Dermis microvascular lymphatic vessel endothelial cell (primary cell): ENCODE results near the gene CFAP126. TPM values are rescaled to one million over a fixed set of nuclear protein-coding genes. Genes with fewer than 3 reads are reported as not detected.
"Not testable (repeated sequence)": the region's sequence is repeated elsewhere in the genome, so short reads cannot be mapped to it uniquely, and the experiment has no call there.

ENCODE experiments used
- DNase-seq, 2 donors: peaks; one replicate each; pipeline versions ENCODE4 v3.0.0 to v3.0.0-alpha.2; 2010; ENCODE audit warnings: low read depth in 2 of 2
- total RNA-seq: library from RNA; depleted of rRNA; stranded (reverse); fragments of >200 nt; gene quantifications from 2 replicates; pipeline ENCODE4 v1.2.1, GENCODE V29; 2014

CFAP126 gene, protein sequence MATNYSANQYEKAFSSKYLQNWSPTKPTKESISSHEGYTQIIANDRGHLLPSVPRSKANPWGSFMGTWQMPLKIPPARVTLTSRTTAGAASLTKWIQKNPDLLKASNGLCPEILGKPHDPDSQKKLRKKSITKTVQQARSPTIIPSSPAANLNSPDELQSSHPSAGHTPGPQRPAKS
- not detected in 2 replicates for total RNA-seq

DNA sequence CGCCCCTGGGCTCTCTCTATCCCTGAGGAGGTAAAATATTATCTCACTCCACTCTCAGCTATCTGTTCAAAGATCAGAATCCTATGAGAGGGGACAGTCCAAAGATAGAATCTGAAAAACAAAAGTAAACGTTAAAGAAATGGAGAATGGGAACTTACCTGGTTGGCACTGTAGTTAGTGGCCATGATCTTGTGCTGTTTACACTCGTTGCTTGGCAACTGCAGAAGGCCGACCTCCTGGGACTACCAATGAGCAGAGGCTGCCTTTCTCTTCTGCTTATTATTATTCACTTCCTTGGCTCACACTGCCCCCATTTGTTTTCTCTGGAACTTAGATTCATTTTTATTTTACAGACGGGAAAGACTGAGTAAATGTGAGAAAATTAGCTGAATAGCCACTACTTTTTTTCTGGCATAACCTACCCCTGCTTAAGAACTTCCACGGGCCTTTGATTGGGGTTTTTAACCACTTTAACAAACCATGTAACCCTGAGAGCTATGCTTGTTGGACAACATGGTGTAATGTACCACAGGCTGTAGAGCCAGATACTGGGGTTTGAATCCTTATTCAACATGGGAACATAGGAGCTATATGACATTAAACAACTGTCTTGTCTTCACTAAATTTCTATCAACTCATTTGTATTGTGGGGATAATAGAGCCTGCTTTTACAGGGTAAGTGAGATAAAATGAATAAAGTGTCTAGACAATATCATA is at the start of gene CFAP126:
Gene CFAP126 (minus strand): TSS at position 193 of the 717 bp plus-strand sequence. CDS start 8 bp downstream, at position 185.
- peak; percentile 89 to 90 for DNase-seq

DNA sequence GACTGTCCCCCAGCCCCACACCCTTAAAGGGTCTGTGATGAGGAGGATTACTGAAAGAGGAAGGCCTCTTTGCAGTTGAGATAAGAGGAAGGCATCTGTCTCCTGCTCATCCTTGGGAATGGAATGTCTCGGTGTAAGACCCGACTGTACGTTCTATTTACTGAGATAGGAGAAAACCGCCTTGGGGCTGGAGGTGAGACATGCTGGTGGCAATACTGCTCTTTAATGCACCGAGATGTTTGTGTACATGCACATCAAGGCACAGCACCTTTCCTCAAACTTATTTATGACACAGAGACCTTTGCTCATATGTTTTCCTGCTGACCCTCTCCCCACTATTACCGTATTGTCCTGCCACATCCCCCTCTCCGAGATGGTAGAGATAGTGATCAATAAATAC is 45.4 kb upstream of the CFAP126 start:
- DNase-seq: not testable (repeated sequence)

DNA sequence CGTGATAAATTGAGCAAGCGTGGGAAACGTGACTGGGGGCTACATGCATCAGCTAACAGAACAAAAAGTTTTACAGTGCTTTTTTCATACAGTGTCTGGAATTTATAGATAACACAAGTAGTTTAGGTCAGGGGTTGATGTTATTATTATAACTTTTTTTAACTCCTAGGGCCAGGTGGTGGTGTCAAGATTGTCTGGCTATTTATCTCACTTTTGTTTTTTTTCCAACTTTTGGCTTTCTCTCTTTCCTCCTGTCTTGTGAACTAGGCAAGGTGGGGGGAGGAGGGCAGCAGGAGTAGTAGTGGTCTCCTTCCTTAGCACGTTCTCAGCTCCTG is 42.9 kb upstream of the CFAP126 start:
- not testable (repeated sequence) for DNase-seq

DNA sequence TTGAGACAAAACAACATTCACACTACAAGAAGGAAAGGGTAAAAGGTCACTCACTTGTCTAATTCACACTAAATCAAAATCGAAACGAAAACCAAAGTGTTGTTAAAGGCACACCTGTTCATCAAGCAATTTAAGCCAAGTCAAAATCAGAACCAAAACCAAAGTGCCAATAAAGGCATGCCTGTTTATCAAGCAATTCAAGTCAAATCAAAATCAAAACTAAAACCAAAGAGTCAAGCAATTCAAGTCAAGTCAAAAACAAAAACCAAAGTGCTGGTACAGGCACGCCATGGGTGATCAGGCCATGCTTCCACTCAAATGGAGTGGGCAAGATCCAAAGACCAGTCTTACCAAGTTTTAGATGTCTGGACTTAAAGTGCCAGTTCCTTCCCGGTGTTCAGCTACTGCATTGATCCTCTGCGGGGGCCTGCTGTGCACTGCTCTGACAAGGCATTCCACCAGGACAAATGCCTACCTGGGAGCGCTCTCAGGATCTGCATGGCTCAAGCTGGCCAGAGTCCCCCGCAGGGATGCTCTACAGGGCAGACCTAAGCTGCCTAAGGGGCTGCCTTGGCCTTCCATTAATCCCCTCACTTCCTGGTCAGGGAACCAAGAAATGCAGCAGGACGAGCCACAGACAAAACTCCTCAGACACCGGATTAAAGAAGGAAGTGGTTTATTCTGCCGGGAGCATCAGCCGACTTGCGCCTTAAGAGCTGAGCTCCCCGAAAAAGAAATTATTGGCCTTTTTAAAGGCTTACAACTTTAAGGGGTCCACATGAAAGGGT is 42.4 kb upstream of the CFAP126 start:
- not testable (repeated sequence) for DNase-seq

DNA sequence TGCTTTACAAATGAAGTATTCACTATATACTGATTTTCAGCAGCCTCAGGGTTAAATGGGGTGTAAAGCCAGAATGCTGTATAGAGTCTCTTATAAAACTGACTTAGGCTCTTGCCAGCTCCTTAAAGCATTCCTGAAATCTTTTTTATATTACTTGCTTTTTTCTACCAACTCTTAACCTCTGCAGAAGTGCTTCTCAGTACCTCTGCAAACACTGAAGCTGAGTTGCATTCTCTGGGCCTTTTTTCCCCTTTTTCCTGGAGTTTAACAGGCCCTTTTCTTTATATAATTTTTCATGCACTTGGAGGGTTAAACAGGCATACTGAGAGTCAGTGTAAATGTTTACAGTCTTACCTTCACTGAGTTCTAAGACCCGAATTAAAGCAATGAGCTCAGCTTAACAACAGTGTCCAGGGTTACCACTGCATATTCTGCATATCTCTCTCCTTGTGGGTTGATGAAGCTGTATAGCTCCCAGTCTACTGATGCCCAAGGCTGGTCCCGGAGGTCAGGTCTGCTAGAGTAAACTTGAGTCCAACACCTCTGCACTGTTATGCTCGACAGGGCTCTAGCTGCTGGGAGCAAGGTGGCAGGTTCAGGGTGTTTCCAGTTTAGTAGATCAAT is 40.9 kb upstream of the CFAP126 start:
- no peak for DNase-seq

DNA sequence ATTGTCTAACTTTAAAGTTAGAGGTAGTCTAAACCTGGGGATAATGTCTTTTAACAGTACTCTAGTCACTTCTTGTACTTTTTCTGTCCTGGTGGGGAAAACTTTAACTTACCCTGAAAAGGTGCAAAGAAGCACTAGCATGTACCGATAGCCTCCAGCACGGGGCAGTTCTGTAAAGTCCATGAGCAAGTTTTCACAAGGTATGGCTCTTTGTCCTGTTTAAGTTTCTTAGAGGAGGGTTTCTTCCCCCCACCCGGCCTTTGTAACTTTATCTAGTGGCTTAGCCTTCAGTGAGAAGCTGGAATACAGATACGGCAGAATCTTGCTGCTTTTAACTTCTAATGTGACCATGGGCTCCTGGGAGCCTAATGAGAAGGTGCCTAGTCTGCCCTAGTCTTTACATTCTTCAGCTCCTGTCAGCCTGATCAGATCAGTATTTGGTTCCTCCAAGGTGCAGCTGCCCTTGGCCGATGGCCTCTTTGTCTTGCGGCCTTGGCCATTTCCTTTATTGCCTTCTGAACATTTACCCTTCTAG is 39.8 kb upstream of the CFAP126 start:
- DNase-seq: no peak

DNA sequence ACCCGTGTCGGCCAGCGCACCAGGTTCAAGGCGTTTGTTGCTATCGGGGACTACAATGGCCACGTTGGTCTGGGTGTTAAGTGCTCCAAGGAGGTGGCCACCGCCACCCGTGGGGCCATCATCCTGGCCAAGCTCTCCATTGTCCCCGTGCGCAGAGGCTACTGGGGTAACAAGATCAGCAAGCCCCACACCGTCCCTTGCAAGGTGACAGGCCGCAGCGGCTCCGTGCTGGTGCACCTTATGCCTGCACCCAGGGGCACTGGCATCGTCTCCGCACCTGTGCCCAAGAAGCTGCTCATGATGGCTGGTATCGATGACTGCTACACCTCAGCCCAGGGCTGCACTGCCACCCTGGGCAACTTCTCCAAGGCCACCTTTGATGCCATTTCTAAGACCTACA is 38.9 kb upstream of the CFAP126 start:
- DNase-seq: not testable (repeated sequence)

DNA sequence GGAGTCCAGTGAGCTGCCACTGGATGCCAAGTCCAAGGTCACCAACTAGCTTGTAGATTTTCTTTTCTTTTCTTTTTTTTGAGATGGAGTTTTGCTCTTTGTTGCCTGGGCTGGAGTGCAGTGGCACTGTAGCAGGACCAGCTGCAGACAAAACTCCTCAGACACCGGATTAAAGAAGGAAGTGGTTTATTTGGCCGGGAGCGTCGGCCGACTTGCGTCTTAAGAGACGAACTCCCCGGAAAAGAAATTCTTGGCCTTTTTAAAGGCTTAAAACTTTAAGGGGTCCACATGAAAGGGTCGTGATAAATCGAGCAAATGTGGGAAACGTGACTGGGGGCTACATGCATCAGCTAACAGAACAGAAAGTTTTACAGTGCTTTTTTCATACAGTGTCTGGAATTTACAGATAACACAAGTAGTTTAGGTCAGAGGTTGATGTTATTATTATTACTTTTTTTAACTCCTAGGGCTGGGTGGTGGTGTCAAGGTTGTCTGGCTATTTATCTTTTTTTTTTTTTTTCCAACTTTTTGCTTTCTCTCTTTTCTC is 36.4 kb upstream of the CFAP126 start:
- DNase-seq: no peak

DNA sequence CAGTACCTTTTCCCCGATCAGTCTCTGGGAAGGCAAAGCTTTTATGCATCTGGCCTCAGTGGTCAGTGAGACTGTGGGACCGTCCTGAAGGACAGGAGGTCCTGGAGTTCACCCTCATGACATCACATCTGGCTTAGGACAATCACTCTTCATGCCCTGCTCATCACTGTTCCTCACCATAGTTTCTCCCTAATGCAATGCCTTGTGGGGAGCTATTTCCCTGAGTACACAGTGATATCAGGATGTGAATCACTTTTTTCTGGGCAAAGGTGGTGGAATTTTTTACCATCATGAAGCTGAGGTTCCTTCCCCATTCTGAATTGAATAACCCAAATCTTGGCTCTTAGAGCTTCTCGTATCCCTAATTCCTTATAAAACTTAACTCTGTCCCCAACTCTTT is 34.8 kb upstream of the CFAP126 start:
- no peak for DNase-seq

DNA sequence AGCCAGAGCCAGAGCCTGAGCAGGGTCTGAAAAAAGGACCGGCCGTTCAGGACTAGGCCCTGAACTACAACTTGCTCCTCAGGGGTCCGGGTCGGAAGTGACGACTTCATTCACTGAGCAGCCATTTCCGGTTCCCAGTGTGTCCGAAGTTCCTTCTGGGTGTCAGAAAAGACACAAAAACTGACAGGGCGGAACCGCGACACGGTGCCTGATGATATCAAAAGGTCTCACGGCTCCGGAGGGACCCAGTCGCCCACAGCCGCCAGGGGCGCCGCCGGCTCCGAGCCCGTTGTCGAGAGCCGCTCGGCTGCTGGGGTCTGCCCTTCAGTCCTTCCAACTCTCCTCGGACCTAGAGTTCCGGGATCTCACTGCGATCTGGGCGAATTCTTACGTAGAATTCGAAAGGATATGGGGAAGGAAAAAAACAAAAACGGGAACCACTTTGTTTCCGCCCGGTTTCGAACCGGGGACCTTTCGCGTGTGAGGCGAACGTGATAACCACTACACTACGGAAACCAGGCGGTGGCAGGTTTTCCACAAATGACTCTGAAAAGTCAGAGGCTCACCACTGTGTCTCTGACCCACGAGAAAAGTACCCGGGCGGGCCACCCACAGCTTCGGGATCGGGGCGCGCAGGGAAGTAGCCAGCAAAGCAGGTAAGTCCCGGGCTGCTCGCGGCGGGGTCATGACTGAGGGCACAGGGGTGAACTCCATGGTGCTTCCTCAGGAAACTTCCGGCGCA is 31.8 kb upstream of the CFAP126 start:
- peak; percentile 76 to 88 for DNase-seq

DNA sequence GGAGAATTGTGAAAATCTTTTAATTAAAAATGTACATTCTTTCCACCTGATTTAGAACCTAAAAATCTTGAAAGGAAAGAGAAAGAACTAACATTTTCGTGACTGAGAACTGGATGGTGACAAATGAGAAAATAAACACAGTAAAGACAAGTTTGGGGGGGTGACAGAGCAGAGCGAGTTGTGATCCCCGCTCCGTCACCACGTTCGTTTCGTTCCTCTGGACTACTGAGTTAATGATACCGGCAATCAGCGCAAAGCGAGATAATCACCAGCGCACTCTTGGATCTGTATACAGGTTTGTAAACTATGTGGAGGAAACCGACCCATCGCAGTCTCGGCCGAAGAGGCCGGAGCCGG is 31.2 kb upstream of the CFAP126 start:
- DNase-seq: no peak

DNA sequence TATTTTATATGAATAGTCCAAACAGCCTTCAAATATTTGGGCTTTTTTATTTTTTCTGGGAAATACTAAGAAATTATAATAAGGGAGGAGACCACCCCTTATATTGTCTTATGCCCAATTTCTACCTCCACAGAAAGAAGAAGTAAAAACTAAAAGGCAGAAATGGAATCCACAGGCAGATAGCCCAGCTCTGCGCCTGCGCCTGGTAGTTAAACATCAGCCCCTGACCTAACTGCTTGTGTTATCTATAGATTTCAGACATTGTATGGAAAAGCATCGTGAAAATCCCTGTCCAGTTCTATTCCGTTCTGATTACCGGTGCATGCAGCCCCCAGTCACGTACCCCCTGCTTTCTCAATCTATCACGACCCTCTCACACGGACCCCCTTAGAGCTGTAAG is 29.4 kb upstream of the CFAP126 start:
- DNase-seq: not testable (repeated sequence)

DNA sequence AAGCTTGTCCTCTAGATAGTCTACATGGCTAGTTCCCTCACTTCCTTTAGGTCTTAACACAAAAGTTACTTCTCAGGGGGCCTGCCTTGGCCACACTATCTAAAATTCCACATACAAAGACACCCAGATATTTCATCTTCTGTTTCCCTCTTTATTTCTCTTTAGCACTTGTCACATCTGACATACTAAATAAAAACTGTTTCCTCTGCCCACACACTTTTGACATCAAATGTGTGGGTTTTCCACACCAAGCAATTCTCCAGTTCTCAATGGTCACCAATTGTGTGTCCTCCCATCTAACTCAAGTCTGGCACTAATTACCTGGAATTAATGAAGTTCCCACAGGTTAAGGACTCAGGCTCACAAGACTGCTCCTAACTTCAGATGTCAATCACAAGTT is 25.5 kb upstream of the CFAP126 start:
- DNase-seq: no peak

DNA sequence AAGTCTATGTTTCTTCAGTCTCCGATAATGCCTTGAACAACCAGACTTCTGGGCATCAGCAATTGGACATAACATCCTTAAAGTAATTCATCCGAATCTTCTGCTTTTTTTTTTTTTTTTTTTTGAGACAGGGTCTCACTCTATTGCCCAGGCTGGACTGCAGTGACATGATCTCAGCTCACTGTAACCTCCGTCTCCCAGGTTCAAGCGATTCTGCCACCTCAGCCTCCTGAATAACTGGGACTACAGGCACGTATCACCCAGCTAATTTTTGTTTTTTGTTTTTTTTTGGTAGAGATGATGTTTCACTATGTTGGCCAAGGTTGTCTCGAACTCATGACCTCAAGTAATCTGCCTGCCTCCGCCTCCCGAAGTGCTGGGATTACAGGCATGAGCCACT is 23.9 kb upstream of the CFAP126 start:
- DNase-seq: no peak

DNA sequence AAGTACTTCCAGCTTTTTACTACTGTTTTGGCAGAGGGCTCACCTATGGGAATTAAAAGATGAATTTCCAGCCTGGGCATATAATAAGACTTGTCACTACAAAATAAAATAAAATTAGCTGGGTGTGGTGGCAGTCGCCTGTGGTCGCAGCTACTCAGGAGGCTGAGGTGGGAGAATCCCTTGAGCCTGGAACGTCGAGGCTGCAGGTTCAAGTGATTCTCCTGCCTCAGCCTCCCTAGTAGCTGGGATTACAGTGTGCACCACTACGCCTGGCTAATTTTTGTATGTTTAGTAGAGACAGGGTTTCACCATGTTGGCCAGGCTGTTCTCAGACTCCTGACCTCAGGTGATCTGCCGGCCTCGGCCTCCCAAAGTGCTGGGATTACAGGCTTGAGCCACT is 23.5 kb upstream of the CFAP126 start:
- DNase-seq: not testable (repeated sequence)

DNA sequence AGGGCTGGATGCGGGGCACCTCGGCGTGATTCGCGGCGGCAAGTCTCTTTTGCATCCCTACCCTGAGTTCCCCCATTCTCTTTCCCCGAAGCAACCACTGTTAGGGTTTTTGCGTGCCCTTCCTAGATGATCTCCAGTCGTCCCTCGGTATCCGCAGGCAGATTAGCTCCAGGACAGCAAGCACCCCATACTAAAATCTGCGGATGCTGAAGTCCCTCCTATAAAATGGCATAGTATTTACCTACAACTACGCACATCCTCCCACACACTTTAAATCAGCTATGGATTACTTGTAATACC is 22.8 kb upstream of the CFAP126 start:
- DNase-seq: no peak

DNA sequence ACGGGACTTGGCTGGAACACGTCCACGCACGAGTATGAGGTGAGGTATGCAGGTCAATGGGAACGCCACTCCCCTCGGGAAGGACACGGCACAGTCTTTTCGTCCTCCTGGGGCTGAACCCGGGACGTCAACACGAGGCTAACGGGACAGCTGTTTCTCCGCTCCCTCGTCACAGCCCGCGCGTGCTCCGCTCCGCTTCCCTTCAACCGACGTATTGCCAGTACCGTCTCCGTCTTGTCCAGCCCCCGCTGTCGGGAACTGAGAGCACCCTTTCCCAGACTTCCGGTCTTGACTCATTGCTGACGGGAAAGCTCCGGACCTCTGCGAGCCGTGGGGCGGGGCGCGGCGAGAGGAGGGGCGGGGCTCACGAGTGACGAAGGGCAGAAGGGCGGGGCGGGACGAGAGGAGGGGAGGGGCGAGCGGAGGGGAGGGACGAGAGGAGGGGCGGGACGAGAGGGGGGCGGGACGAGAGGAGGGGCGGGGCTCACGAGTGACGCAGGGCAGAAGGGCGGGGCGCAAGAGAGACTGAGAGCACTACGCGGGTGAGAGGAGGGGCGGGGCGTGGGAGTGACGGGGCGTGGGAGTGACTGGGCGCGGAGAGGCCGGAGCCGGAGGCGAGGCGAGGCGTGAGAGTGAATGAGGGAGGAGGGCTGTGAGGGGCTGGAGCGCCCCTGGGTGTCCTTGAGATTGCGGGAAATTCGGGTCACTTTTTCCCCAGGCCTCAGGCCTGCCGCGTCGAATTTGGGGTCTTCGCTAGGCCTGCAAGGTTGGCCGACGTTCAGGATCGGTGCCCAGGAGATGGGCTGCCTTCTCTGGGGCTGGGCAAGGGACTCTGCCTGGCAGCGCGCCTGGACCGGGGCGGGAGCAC is 22.2 kb upstream of the CFAP126 start:
- peak; percentile 85 to 97 for DNase-seq

DNA sequence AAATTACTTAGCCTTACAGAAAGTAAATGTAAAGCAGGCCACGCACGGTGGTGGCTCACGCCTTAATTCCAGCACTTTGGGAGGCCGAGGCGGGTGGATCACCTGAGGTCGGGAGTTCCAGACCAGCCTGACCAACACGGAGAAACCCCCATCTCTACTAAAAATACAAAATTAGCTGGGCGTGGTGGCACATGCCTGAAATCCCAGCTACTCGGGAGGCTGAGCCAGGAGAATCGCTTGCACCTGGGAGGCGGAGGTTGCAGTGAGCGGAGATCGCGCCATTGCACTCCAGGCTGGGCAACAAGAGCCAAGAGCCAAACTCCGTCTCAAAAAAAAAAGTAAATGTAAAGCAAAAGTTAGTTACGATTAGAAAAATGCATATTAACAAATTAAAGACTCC is 21.5 kb upstream of the CFAP126 start:
- DNase-seq: not testable (repeated sequence)

DNA sequence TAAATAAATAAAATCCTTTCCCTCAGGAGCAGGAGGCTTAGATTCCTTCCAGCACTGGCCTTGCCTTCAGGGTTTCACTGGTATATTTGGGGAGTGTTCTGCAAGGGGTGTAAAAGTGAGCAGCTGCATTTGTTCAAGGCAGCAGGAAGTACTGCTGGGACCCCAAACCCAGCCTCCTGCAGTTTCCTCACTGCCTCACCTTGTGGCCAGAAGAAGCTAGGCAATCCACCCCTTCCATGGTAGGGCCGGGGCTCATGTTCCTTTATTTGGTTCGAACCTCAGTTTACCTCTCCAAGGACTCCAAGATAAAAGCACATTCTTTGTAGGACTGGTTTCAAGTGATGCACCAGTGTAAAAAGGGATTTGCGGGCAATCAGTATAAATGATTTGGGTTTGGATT is 21.0 kb upstream of the CFAP126 start:
- no peak for DNase-seq
